Measurements from ENCODE around the gene KIRREL2. TPM values are rescaled to one million over a fixed set of nuclear protein-coding genes. Genes with fewer than 3 reads are reported as not detected.
A peak's percentile ranks its signal among the peaks of the same experiment; 100 is the strongest.
"Not testable (repeated sequence)": the region's sequence is repeated elsewhere in the genome, so short reads cannot be mapped to it uniquely, and the experiment has no call there.

The KIRREL2 gene
- total RNA-seq, 1 donor: not detected

DNA sequence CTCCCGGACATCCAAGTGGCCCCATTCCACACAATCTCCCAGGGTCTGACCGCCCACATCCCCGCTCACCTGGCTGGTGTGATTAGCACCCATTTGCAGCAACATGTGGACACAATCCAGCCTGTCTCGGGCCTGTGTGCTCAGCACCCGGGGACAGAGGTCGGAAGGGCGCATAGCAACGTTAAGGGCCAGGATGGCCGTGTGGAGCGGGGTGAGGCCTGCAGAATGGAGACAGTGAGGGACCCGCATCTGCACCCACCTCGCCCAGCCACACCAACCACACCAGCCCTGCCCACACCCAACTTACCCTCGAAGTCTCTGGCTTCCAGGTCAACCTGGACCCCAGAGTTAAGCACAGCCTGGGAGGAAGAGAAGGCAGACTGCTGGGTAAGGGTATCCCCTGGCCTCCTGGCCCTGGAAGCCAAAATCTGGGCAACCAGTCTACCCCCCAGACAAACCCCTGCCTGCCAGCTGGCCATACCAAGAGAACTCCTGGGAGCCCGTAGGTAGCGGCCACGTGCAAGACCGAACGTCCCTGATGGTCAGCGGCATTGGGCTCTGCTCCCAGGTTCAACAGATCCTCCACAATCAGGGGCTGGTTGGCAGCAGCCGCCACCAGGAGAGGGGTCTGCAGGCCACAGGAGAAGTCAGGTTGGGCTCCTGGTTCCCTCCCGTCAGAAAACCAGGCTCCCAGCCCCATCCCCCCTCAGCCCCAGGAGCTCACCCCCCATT lies 39.4 kb downstream of the KIRREL2 start:
- DNase-seq (ENCODE audit: low read depth in 2 of 3, low spot score in 2 of 3): no peak

- DNase-seq (ENCODE audit: low read depth in 2 of 3, low spot score in 2 of 3): no peak
These were observed 39.9 kb downstream of the KIRREL2 start for GRCh38 chr19:35896643-35897040.

- DNase-seq (ENCODE audit: low read depth in 2 of 3, low spot score in 2 of 3): no peak
These were observed 41.2 kb downstream of the KIRREL2 start for GRCh38 chr19:35897706-35898451.

- no peak for DNase-seq (ENCODE audit: low read depth in 2 of 3, low spot score in 2 of 3)
These were observed 41.7 kb downstream of the KIRREL2 start for GRCh38 chr19:35898499-35898809.

DNA sequence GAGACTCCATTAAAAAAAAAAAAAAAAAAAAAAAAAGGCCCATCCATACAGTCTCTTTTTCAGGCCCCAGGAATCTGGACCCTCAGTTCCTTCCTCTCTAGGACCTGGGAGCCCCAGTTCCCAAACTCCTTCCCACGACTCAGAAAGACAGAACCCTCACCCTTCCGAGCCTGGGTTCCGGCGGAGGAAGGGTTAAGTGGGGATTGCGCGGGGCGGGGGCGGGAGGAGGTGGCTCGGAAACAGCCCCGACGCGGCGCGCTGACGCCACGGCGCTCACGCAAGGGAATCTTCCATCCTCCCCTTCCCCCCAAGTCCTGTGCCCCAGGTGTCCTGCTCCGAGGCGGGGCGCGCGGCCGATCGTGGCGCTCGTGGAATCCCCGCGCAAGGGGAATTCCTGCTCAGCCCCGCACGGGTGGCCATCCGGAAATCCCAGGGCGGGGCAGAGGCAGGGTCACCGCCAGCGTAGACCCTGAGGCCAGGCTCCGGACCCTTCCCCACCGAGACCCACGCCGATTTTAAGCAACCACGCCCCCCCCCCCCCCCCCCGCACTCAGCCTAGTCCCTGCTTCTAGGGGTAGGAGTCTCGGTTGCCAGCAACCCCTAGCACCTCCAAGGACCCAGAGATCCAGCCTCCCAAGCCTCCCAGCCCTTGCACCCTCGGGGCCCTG lies 43.0 kb downstream of the KIRREL2 start:
- peak; percentile 85 to 87 (median 85) for DNase-seq (ENCODE audit: low read depth in 2 of 3, low spot score in 2 of 3)

GRCh38 chr19:35901055-35901644 lies 44.4 kb downstream of the KIRREL2 start:
- DNase-seq (ENCODE audit: low read depth in 2 of 3, low spot score in 2 of 3): no peak

DNA sequence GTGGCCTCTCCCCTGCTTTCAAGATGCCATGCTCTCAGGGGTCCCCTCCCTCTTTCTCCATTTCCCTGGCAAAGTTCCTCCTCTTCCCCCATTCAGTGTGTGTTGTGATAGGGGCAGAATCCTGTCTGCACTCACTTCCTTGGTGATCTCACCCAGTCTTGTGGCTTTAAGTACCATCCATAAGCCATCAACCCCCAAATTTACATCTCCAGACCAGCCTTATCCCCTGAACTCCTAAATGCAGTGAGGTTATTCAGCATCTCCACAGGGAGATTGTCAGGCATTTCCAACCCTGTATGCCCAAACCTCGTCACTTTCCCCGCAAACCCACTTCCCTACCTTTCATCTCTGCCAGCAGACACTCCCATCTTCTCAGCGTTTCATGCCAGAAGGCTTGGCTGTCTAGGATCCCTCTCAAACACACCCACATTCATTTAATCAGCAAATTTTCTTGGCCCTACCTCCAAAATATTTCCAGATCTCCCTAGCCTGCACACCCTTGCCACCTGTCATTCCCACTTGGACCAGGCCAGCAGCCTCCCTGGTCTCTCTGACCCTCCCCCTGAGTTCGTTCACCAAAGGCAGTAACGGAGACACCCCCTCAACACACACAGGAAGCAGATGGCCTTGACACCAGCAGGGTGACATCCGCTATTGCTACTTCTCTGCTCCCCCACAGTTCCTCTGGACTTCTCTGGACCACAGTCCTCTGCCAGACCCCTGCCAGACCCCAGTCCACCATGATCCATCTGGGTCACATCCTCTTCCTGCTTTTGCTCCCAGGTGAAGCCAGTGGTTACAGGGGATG lies 45.3 kb downstream of the KIRREL2 start, which contains the start of gene HCST:
TSS of gene HCST (plus strand) at position 676 of the 808 bp plus-strand sequence. CDS start at position 741, 65 bp downstream.
- peak; percentile 30 to 81 (median 75) for DNase-seq (ENCODE audit: low read depth in 2 of 3, low spot score in 2 of 3)

DNA sequence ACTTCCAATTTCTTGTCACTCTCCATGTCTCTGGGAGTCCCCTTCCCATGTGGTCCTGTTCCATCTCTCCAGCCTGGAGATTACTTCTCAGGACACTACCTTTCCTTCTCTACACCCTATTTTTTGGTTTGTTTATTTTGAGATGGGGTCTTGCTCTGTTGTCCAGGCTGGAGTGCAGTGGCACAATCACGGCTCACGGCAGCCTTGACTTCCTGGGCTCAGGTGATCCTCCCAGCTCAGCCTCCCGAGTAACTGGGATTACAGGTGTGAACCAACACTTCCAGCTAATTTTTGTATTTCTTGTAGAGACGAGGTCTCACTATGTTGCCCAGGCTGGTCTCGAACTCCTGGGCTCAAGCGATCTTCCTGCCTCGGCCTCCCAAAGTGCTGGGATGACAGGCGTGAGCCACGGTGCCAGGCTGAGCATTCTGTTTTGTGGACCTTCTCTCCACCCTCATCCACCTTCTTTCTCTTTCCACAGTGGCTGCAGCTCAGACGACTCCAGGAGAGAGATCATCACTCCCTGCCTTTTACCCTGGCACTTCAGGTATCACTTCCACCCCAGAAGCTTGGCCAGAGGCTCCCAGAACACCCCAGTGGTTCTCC lies 46.3 kb downstream of the KIRREL2 start:
- no peak for DNase-seq (ENCODE audit: low read depth in 2 of 3, low spot score in 2 of 3)

GRCh38 chr19:35903550-35904179 lies 47.0 kb downstream of the KIRREL2 start:
- peak; percentile 64 to 97 (median 95) for DNase-seq (ENCODE audit: low read depth in 2 of 3, low spot score in 2 of 3)

DNA sequence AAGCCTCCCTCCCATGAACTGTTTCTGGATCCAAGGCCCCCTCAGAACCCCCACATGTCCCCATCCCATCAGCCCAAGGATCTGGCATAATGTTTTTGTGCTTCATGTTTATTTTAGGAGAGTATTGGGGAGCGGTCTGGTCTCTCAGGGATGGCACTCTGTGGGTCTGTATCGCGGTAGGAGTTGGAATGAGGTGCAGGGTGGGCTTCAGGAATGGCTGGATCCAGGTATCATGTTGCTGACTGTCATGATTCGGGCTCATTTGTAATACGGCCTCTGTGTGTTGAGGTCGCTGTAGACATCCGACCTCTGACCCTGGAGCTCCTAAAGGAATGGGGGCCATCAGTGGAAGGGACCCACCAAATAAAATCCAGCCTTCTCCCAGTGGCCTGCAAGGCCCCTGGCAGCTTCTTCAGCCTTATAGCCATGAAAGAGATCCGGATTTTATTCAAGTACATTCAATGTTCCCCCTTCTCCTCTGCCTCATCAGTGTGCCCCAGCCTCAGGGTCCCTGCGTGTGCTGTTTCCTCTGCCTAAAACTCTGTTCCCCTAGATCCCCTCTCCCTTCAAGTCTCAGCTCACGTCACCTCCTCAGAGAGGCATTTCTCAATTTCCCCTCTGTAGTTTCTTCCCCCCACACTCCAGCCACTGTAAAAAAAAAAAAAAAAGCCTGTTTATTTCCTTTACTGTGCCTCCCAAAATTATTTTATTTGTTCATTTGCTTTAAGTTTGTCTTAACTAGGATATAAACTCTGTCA lies 47.8 kb downstream of the KIRREL2 start:
- peak in 1 of 3 donors; percentile 37 for DNase-seq (ENCODE audit: low read depth in 2 of 3, low spot score in 2 of 3)

GRCh38 chr19:35905178-35905727 lies 48.5 kb downstream of the KIRREL2 start:
- no peak for DNase-seq (ENCODE audit: low read depth in 2 of 3, low spot score in 2 of 3)

GRCh38 chr19:35907377-35907745 lies 50.6 kb downstream of the KIRREL2 start:
- no peak for DNase-seq (ENCODE audit: low read depth in 2 of 3, low spot score in 2 of 3)

- no peak for DNase-seq (ENCODE audit: low read depth in 2 of 3, low spot score in 2 of 3)
These were observed 51.3 kb downstream of the KIRREL2 start, which contains the start of gene TYROBP for GRCh38 chr19:35908010-35908441. Gene TYROBP (minus strand): TSS chr19:35908295. CDS start chr19:35908228, 67 bp downstream.

GRCh38 chr19:35908973-35909683 lies 52.4 kb downstream of the KIRREL2 start:
- DNase-seq (ENCODE audit: low read depth in 2 of 3, low spot score in 2 of 3): peak in 2 of 3 donors; percentile 95 to 99

GRCh38 chr19:35909684-35910035 lies 52.9 kb downstream of the KIRREL2 start:
- DNase-seq (ENCODE audit: low read depth in 2 of 3, low spot score in 2 of 3): no peak

GRCh38 chr19:35910355-35910754 lies 53.6 kb downstream of the KIRREL2 start:
- not testable (repeated sequence) for DNase-seq (ENCODE audit: low read depth in 2 of 3, low spot score in 2 of 3)

GRCh38 chr19:35911173-35911572 lies 54.5 kb downstream of the KIRREL2 start:
- no peak for DNase-seq (ENCODE audit: low read depth in 2 of 3, low spot score in 2 of 3)

GRCh38 chr19:35911790-35912189 lies 55.1 kb downstream of the KIRREL2 start:
- no peak for DNase-seq (ENCODE audit: low read depth in 2 of 3, low spot score in 2 of 3)

Measured in hematopoietic multipotent progenitor cell (in vitro differentiated cells).